HPDE6-E6E7 (cell line): ENCODE data around the gene HOXB5.

Experiments
- DNase-seq: peaks from one replicate; pipeline ENCODE4 v3.0.0; 2011; ENCODE audit warnings: missing footprints; ENCODE audit errors: extremely low spot score

HOXB5 gene

GRCh38 chr17:48616717-48617470, 23.3 kb upstream of the HOXB5 start:
- no peak for DNase-seq

GRCh38 chr17:48615963-48616716, 22.6 kb upstream of the HOXB5 start:
- no peak for DNase-seq

- DNase-seq, result no peak
Observed at GRCh38 chr17:48615047-48615962, 21.7 kb upstream of the HOXB5 start, which contains the start of gene HOXB8. Gene HOXB8 (minus strand): TSS chr17:48615292. CDS start chr17:48614704, 588 bp downstream.

GRCh38 chr17:48613862-48614694, 20.5 kb upstream of the HOXB5 start:
- DNase-seq, result no peak

- DNase-seq, result no peak
Observed at GRCh38 chr17:48612854-48613691, 19.5 kb upstream of the HOXB5 start.

GRCh38 chr17:48612456-48612853, 18.9 kb upstream of the HOXB5 start:
- DNase-seq, result no peak

GRCh38 chr17:48611681-48612455, 18.3 kb upstream of the HOXB5 start:
- DNase-seq, result no peak

- DNase-seq, result no peak
Observed at GRCh38 chr17:48611213-48611612, 17.6 kb upstream of the HOXB5 start.

GRCh38 chr17:48610282-48611211, 17.0 kb upstream of the HOXB5 start, which contains the start of gene HOXB7:
Gene HOXB7 (minus strand): TSS chr17:48611017. CDS start chr17:48610918, 99 bp downstream.
- DNase-seq, result no peak

- no peak for DNase-seq
Observed at GRCh38 chr17:48609759-48610281, 16.2 kb upstream of the HOXB5 start.

GRCh38 chr17:48609033-48609432, 15.5 kb upstream of the HOXB5 start:
- DNase-seq, result no peak

GRCh38 chr17:48608494-48608834, 14.9 kb upstream of the HOXB5 start:
- no peak for DNase-seq

GRCh38 chr17:48606892-48607614, 13.5 kb upstream of the HOXB5 start:
- DNase-seq, result no peak

GRCh38 chr17:48605991-48606891, 12.7 kb upstream of the HOXB5 start:
- DNase-seq, result no peak

GRCh38 chr17:48605409-48605919, 11.9 kb upstream of the HOXB5 start:
- no peak for DNase-seq

- no peak for DNase-seq
Observed at GRCh38 chr17:48604770-48605329, 11.3 kb upstream of the HOXB5 start, which contains the start of gene HOXB6. Gene HOXB6 (minus strand): TSS chr17:48604986. CDS start chr17:48598150, 6,836 bp downstream.
